ENCODE data around the gene BACH2. TPM values are rescaled to one million over a fixed set of nuclear protein-coding genes. Genes with fewer than 3 reads are reported as not detected.

The BACH2 gene
- total RNA-seq, result 0.14 and 0.28 TPM in 2 replicates

DNA sequence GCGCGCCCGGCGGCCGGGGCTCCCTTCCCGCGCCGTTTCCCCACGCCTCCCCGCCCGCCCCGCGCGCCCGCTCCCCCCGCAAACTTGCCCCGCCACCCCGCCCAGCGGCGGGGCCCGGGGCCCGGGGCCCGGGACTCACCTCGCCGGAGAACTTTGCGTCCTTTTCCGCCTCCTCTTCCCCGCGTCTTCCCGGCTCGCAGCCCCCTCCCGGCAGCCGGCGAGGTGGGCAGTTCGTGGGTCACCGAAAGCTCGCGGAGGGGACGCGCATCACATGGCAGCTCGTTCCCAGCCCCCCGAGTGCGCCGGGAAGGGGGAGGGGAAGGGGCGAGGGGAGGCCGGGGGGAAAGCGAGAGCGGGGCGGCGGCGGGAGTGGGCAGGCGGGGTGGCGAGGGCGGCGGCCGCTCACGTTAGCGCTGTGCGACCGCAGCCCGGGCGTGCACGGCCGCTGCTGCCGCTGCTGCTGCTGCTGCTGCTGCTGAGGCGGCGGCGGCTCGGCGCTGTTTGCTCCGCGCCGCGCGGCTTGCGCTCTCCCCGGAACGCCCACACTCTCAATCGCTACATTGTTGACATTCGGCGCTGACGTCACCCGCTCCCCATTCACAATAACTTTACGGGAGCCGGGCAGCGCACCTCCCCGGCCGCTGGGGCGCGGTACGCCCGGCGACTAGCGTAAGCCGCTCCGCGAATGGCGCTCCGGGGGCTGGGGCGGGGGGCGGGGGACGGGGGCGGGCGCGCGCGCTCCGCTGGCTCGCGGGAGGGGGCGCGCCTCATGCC lies at the start of gene BACH2:
Gene BACH2 (minus strand): TSS at position 503 of the 774 bp plus-strand sequence. CDS start 287,999 bp downstream, outside the sequence.

DNA sequence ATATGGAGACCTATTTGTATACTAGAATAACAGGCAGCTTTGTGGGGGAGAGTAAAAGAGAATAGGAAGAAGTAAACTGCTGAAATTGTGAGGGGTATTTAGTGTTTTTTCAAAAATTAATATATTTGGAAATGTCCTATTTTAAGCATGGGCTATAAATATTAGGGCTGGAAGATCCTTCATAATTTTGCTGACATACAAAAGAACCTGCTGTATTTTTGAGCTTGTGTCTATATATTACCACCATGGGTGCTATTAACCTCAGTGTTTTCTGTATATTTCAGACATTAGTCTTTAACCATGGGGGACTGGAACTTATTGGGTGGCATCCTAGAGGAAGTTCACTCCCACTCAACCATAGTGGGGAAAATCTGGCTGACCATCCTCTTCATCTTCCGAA lies 402.5 kb downstream of the BACH2 start, which contains the start of gene GJA10:
Gene GJA10 (plus strand): TSS at position 301 of the 400 bp plus-strand sequence. CDS start 0 bp downstream, at position 301.

All from airway epithelial cell (primary cell).